Measurements from ENCODE around the gene KRTAP12-3.

The KRTAP12-3 gene

DNA sequence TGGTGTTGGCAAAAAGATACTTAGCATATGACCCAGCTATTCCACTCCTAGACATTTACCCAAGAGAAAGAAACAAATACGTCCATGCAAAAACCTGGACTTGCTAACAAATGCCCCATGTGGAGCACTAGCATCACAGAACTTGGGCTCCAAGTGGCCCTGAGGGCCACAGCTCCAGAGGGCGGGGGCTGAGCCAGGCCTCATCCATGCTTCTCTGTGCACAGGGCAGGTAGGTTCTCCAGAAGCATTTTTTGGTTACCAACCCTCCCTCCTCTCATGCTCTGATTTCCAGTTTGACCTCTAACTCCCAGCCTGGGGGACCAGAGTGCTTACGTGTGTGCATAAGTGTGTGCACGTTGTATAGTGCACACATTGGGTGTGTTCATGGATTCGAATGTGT, 7.0 kb downstream of the KRTAP12-3 start:
- no peak for DNase-seq (ENCODE audit: extremely low read depth, insufficient read length)
- TF ChIP-seq, protein P1, sequence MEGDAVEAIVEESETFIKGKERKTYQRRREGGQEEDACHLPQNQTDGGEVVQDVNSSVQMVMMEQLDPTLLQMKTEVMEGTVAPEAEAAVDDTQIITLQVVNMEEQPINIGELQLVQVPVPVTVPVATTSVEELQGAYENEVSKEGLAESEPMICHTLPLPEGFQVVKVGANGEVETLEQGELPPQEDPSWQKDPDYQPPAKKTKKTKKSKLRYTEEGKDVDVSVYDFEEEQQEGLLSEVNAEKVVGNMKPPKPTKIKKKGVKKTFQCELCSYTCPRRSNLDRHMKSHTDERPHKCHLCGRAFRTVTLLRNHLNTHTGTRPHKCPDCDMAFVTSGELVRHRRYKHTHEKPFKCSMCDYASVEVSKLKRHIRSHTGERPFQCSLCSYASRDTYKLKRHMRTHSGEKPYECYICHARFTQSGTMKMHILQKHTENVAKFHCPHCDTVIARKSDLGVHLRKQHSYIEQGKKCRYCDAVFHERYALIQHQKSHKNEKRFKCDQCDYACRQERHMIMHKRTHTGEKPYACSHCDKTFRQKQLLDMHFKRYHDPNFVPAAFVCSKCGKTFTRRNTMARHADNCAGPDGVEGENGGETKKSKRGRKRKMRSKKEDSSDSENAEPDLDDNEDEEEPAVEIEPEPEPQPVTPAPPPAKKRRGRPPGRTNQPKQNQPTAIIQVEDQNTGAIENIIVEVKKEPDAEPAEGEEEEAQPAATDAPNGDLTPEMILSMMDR (IDR thresholded peaks at IDR 0.05; ENCODE audit: insufficient read depth, low read length, poor library complexity, severe bottlenecking): no peak
- H3K36me3 ChIP-seq (ENCODE audit: control insufficient read depth, insufficient read depth, low read length): no peaks in the 10 kb centered on the region
- peaks cover 2% of the 10 kb centered on the region; the same call in 1 of the 2 replicates for H3K27me3 ChIP-seq (replicated peaks; ENCODE audit: control insufficient read depth, insufficient read depth, low read length)
- no peak overlapping the region for H3K4me3 ChIP-seq (replicated peaks; ENCODE audit: low read depth, low read length)

DNA sequence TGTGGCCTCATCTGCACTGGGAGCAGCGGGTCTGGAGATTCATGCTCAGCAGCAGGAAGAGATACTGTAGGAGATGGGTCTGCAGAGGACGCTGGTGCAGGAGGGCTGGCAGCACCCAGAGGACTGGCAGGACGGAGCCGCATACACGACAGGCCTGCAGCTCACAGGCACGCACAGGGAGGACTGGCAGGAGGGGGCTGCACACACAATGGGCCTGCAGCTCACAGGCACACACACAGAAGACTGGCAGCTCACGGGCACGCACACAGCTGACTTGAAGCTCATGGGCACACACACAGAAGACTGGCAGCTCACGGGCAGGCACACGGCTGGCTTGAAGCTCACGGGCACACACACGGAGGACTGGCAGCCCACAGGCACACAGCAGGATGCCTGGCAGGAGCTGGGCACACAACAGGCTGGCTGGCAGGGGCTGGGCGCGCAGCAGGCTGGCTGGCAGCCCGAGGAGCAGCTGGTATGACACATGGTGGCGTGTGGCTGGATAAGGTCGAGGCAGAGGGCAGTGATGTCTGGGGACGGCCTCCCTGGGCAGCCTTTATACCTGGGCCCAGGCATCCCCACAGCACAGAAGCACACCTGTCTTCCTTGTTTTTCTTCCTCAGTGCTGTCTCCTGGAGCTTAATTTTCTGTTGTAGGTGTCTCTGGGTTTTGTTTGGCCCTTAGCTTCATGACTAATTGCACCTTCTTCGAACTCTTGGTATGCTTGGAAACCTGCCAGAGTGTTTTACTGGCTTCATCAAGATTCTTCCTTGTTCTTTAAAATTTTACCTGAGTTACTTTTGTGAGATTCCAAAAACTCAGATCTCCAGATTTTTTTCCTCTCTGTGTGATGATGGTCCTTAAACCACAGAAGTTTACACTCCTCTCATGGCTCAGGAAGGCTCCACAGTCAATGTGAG, 8.9 kb downstream of the KRTAP12-3 start, which contains the start of gene KRTAP12-2:
Gene KRTAP12-2 (minus strand): TSS at position 527 of the 920 bp plus-strand sequence. CDS start 41 bp downstream, at position 486.
- TF ChIP-seq, protein P1 (IDR thresholded peaks at IDR 0.05; ENCODE audit: insufficient read depth, low read length, poor library complexity, severe bottlenecking): no peak
- no peak for DNase-seq (ENCODE audit: extremely low read depth, insufficient read length)

DNA sequence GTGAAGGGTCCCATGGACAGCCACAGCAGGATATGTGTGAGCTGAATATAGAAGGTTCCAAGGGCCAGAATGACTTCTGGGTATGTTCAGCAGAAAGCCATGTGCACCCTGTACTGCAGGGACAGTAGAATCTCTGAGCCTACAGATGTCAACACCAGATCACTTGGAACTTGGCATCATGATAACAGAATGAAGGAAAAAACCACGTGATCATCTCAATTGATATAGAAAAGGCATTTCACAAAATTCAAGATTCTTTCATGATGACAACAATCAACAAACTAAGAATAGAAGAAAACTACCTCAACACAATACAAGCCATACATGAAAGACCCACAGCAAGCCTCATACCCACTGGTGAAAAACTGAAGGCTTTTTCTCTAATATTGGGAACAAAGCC, 9.9 kb downstream of the KRTAP12-3 start:
- DNase-seq (ENCODE audit: extremely low read depth, insufficient read length): no peak
- Histone ChIP-seq H3K4me3 (replicated peaks; ENCODE audit: low read depth, low read length) (no peak overlapping the region), H3K36me3 (ENCODE audit: control insufficient read depth, insufficient read depth, low read length) (no peaks in the 10 kb centered on the region), H3K27me3 (replicated peaks; ENCODE audit: control insufficient read depth, insufficient read depth, low read length) (peaks cover 2% of the 10 kb centered on the region; the same call in 1 of the 2 replicates)
- TF ChIP-seq, protein P1 (IDR thresholded peaks at IDR 0.05; ENCODE audit: insufficient read depth, low read length, poor library complexity, severe bottlenecking): no peak

More for the DNA sequence above, 8.9 kb downstream of the KRTAP12-3 start, which contains the start of gene KRTAP12-2:
- H3K36me3 ChIP-seq (ENCODE audit: control insufficient read depth, insufficient read depth, low read length): no peaks in the 10 kb centered on the region
- no peak within 1 kb of the TSS for H3K4me3 ChIP-seq (replicated peaks; ENCODE audit: low read depth, low read length)
- peaks cover 2% of the 10 kb centered on the region; the same call in 1 of the 2 replicates for H3K27me3 ChIP-seq (replicated peaks; ENCODE audit: control insufficient read depth, insufficient read depth, low read length)

DNA sequence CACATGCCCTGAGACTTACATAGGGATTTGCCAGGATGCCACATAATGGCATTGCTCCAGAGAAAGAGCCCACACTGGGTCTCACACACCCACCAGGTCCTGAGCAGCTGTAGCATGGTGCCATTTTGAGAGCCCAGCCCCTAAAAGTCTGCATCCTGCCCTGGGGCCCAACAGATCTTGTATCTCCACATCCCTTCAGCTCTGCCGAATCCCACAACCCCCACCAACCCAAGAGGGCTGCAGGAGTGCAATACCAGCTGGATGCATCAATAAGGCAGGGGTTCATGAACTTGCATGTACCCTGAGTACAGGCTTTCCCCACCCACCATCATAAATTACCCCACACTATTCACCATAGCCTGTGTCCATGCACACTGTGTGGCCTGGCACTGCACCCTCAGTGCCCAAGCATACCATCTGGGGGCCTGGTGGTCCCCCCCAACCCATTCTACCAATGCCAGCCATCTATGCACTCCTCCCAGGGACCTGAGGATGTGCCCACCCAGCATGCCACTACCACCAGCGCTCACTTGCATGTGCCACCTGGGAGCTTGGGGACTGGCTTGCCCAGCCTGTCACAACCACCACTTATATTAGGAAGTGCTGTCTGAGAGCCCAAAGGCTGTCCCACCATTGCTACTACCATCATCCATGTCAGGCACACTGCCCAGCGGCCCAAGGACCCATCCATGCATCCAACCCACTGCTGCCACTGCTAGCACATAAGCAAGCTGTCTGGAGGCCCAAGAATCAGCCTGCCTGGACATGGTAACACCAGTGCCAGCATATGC, 13.1 kb downstream of the KRTAP12-3 start:
- Histone ChIP-seq H3K36me3 (ENCODE audit: control insufficient read depth, insufficient read depth, low read length) (no peaks in the 10 kb centered on the region), H3K4me3 (replicated peaks; ENCODE audit: low read depth, low read length) (no peak overlapping the region), H3K27me3 (replicated peaks; ENCODE audit: control insufficient read depth, insufficient read depth, low read length) (peaks cover 2% of the 10 kb centered on the region; the same call in 1 of the 2 replicates)
- no peak for DNase-seq (ENCODE audit: extremely low read depth, insufficient read length)
- TF ChIP-seq, protein P1 (IDR thresholded peaks at IDR 0.05; ENCODE audit: insufficient read depth, low read length, poor library complexity, severe bottlenecking): no peak

DNA sequence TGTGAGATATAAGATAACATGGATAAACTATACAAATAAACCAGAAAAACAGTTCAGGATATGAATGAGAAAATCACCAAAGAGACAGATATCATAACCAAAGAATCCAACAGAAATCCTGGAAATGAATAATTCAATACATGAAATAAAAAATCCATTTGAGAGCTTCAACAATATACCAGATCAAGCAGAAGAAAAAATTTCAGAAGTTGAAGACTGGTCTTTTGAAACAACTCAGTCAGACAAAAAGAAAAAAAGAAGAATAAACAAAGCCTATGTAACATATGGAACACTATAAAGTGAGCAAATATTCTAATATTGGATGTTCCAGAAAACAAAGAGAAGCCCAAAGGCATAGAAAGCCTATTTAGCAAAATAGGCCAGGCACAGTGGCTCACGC, 14.2 kb downstream of the KRTAP12-3 start:
- no peak overlapping the region for H3K4me3 ChIP-seq (replicated peaks; ENCODE audit: low read depth, low read length)

More for the DNA sequence above, 14.2 kb downstream of the KRTAP12-3 start:
- TF ChIP-seq, protein P1 (IDR thresholded peaks at IDR 0.05; ENCODE audit: insufficient read depth, low read length, poor library complexity, severe bottlenecking): no peak
- H3K27me3 ChIP-seq (replicated peaks; ENCODE audit: control insufficient read depth, insufficient read depth, low read length): peaks cover 2% of the 10 kb centered on the region; the same call in 1 of the 2 replicates
- H3K36me3 ChIP-seq (ENCODE audit: control insufficient read depth, insufficient read depth, low read length): no peaks in the 10 kb centered on the region
- DNase-seq (ENCODE audit: extremely low read depth, insufficient read length): no peak

All from GM06990 (cell line).